H1 (cell line): ENCODE data around the gene CHRM1. TPM values are rescaled to one million over a fixed set of nuclear protein-coding genes. Genes with fewer than 3 reads are reported as not detected.

Experiments
- CTCF ChIA-PET: fragments of 300-600 bp; sonication (Branson Sonifier 250); formaldehyde crosslinking; loops from one replicate; lab custom pipeline; 2021; ENCODE audit not compliant: partially characterized antibody; lab: Charles Lee
- POLR2A ChIA-PET: fragments of 300-600 bp; sonication (Branson Sonifier 250); formaldehyde crosslinking; loops from one replicate; lab custom pipeline; 2021; ENCODE audit warnings: inconsistent platforms; ENCODE audit not compliant: partially characterized antibody; lab: Charles Lee
- DNase-seq, 2 experiments: peaks; one replicate each; pipeline versions ENCODE4 v3.0.0 to v3.0.0-alpha.2; 2010 to 2022; ENCODE audit warnings: low spot score in 2 of 2, low read depth in 1 of 2, mixed read lengths in 1 of 2
- FAIRE-seq: peaks from 2 replicates; lab custom pipeline; 2011; peaks lifted over from hg19 to GRCh38; lab: Jason Lieb, UNC
- H2AFZ ChIP-seq: 2 replicates; pipeline ENCODE4 v1.8.1; 2012; ENCODE audit warnings: low read length, inconsistent platforms
- H2AK5ac ChIP-seq: 2 replicates; pipeline ENCODE4 v1.6.1; 2013; ENCODE audit warnings: low read depth, low read length
- H2BK120ac ChIP-seq: replicated peaks from 2 replicates; pipeline ENCODE3; 2013; ENCODE audit warnings: low read depth, low read length, inconsistent platforms
- H2BK12ac ChIP-seq: 2 replicates; pipeline ENCODE4 v1.6.1; 2013; ENCODE audit warnings: low read depth, low read length
- H2BK15ac ChIP-seq: 2 replicates; pipeline ENCODE4 v1.6.1; 2013; ENCODE audit warnings: low read length
- H2BK20ac ChIP-seq: 2 replicates; pipeline ENCODE4 v1.6.1; 2013; ENCODE audit warnings: low read length
- H2BK5ac ChIP-seq: 2 replicates; pipeline ENCODE4 v1.6.1; 2013; ENCODE audit warnings: low read depth, low read length
- H3K14ac ChIP-seq: 2 replicates; pipeline ENCODE4 v1.6.1; 2013; ENCODE audit warnings: inconsistent platforms; ENCODE audit not compliant: insufficient read length
- H3K18ac ChIP-seq: 2 replicates; pipeline ENCODE4 v1.6.1; 2013; ENCODE audit warnings: low read length; ENCODE audit errors: extremely low read depth
- H3K23ac ChIP-seq: 2 replicates; pipeline ENCODE4 v1.6.1; 2013; ENCODE audit warnings: inconsistent platforms; ENCODE audit not compliant: insufficient read length
- H3K23me2 ChIP-seq: 2 replicates; pipeline ENCODE4 v1.6.1; 2013; ENCODE audit warnings: low read depth, low read length
- H3K27ac ChIP-seq: 2 replicates; pipeline ENCODE4 v1.6.1; 2011; ENCODE audit warnings: low read depth, low read length, inconsistent platforms
- H3K27me3 ChIP-seq, 4 experiments: replicated peaks in 1 of 4; 1 replicate in 1 of 4; 2 replicates in 3 of 4; pipeline versions ENCODE4 v1.6.1 to v1.8.1; 2011 to 2013; ENCODE audit warnings: low read length in 3 of 4, mild to moderate bottlenecking in 3 of 4, inconsistent platforms in 2 of 4, mixed read lengths in 2 of 4, moderate library complexity in 1 of 4; ENCODE audit not compliant: control insufficient read depth in 3 of 4, insufficient read depth in 3 of 4; ENCODE audit errors: extremely low read depth in 1 of 4
- H3K36me3 ChIP-seq, 4 experiments: 2 replicates each; pipeline versions ENCODE4 v1.6.1 to v1.8.1; 2011 to 2013; ENCODE audit warnings: mild to moderate bottlenecking in 4 of 4, low read length in 3 of 4, moderate library complexity in 2 of 4, control low read depth in 1 of 4, inconsistent platforms in 1 of 4; ENCODE audit not compliant: insufficient read depth in 4 of 4, control insufficient read depth in 2 of 4
- H3K4ac ChIP-seq: replicated peaks from 2 replicates; pipeline ENCODE3; 2013; ENCODE audit warnings: low read length, low read depth, mixed read lengths, inconsistent platforms; ENCODE audit not compliant: insufficient read length
- H3K4me1 ChIP-seq, 4 experiments: replicated peaks in 1 of 4; 1 replicate in 1 of 4; 2 replicates in 3 of 4; pipeline versions ENCODE4 v1.6.1 to v1.8.1; 2011 to 2013; ENCODE audit warnings: low read length in 3 of 4, inconsistent platforms in 2 of 4, mixed read lengths in 1 of 4; ENCODE audit not compliant: insufficient read depth in 4 of 4, control insufficient read depth in 3 of 4
- H3K4me2 ChIP-seq, 2 experiments: 2 replicates each; pipeline versions ENCODE4 v1.6.1 to v1.8.1; 2011 to 2013; ENCODE audit warnings: low read depth in 2 of 2, low read length in 2 of 2, control low read depth in 1 of 2, inconsistent platforms in 1 of 2, mild to moderate bottlenecking in 1 of 2; ENCODE audit not compliant: insufficient read depth in 1 of 2
- H3K4me3 ChIP-seq, 4 experiments: fragments of 200-600, 300-600 bp in 1 of 4; sonication (generic), shearing (Covaris generic), sonication (Bioruptor Twin) in 1 of 4; 2 replicates each; pipeline versions ENCODE4 v1.5.1 to v1.8.1; 2011 to 2016; ENCODE audit warnings: low read length in 4 of 4, low read depth in 3 of 4, control low read depth in 2 of 4, inconsistent platforms in 2 of 4, mild to moderate bottlenecking in 2 of 4, mixed read lengths in 1 of 4, moderate library complexity in 1 of 4; ENCODE audit not compliant: insufficient read depth in 2 of 4; ENCODE audit errors: extremely low read depth in 1 of 4
- H3K56ac ChIP-seq: replicated peaks from 2 replicates; pipeline ENCODE3; 2013; ENCODE audit warnings: low read depth, mild to moderate bottlenecking, mixed read lengths, low read length, inconsistent platforms; ENCODE audit not compliant: insufficient read length
- H3K79me1 ChIP-seq: 2 replicates; pipeline ENCODE4 v1.6.1; 2013; ENCODE audit warnings: low read depth, low read length, control low read depth
- H3K79me2 ChIP-seq, 2 experiments: 2 replicates each; pipeline versions ENCODE4 v1.6.1 to v1.8.1; 2012 to 2013; ENCODE audit warnings: low read length in 2 of 2, mild to moderate bottlenecking in 2 of 2, inconsistent platforms in 1 of 2; ENCODE audit not compliant: insufficient read depth in 2 of 2, control insufficient read depth in 1 of 2
- H3K9ac ChIP-seq, 4 experiments: replicated peaks in 1 of 4; 1 replicate in 1 of 4; 2 replicates in 3 of 4; pipeline versions ENCODE4 v1.6.1 to v1.8.1; 2011 to 2013; ENCODE audit warnings: low read depth in 3 of 4, low read length in 3 of 4, control low read depth in 2 of 4, mild to moderate bottlenecking in 2 of 4, moderate library complexity in 2 of 4, inconsistent platforms in 1 of 4; ENCODE audit errors: extremely low read depth in 1 of 4
- H3K9me3 ChIP-seq, 2 experiments: 2 replicates each; pipeline versions ENCODE4 v1.6.1 to v1.8.1; 2012 to 2013; ENCODE audit warnings: mild to moderate bottlenecking in 2 of 2, moderate library complexity in 2 of 2, control low read depth in 1 of 2, inconsistent platforms in 1 of 2, low read depth in 1 of 2, low read length in 1 of 2, mixed read lengths in 1 of 2; ENCODE audit not compliant: insufficient read depth in 2 of 2
- H4K20me1 ChIP-seq, 2 experiments: replicated peaks in 1 of 2; 2 replicates each; pipeline versions ENCODE3 to v1.8.1; 2011 to 2013; ENCODE audit warnings: inconsistent platforms in 2 of 2, low read length in 2 of 2, mild to moderate bottlenecking in 1 of 2; ENCODE audit not compliant: insufficient read depth in 2 of 2, control insufficient read depth in 1 of 2
- H4K5ac ChIP-seq: 2 replicates; pipeline ENCODE4 v1.6.1; 2013; ENCODE audit warnings: low read length, low read depth, mixed read lengths, inconsistent platforms; ENCODE audit not compliant: insufficient read length
- H4K8ac ChIP-seq: 2 replicates; pipeline ENCODE4 v1.8.0; 2013; ENCODE audit warnings: mild to moderate bottlenecking, moderate library complexity, low read length, inconsistent platforms; ENCODE audit not compliant: insufficient read depth; ENCODE audit errors: extremely low read depth
- H4K91ac ChIP-seq: replicated peaks from 2 replicates; pipeline ENCODE3; 2013; ENCODE audit warnings: low read length, mixed read lengths, inconsistent platforms; ENCODE audit not compliant: insufficient read length
- ATF3 ChIP-seq: IDR thresholded peaks from 2 replicates; pipeline ENCODE4 v1.6.1; 2011; ENCODE audit warnings: low read depth, mild to moderate bottlenecking, low read length; ENCODE audit not compliant: insufficient read depth
- CBX8 ChIP-seq: fragments of 300-800, 300-1000 bp; sonication (generic); IDR thresholded peaks from 2 replicates; pipeline ENCODE4 v1.7.1; 2016; ENCODE audit warnings: low read depth, low read length, borderline replicate concordance
- GTF2F1 ChIP-seq: IDR thresholded peaks from 2 replicates; pipeline ENCODE4 v1.6.1; 2012; ENCODE audit warnings: low read depth, low read length, improper control_type of control experiment, borderline replicate concordance
- NANOG ChIP-seq: IDR thresholded peaks from 2 replicates; pipeline ENCODE4 v1.6.1; 2011; ENCODE audit warnings: low read length, low read depth, mild to moderate bottlenecking, inconsistent platforms; ENCODE audit not compliant: insufficient read depth, poor library complexity, severe bottlenecking
- PHF8 ChIP-seq: fragments of 200-600 bp; sonication (generic); conservative IDR thresholded peaks from 2 replicates; pipeline ENCODE4 v1.7.1; 2012; ENCODE audit warnings: low read depth, mild to moderate bottlenecking, inconsistent platforms, low read length, moderate library complexity
- RNF2 ChIP-seq: fragments of 200-900, 300-1000 bp; sonication (generic); IDR thresholded peaks from 2 replicates; pipeline ENCODE4 v1.7.1; 2016; ENCODE audit warnings: borderline replicate concordance, low read depth, mild to moderate bottlenecking, antibody characterized with exemption, low read length; ENCODE audit not compliant: poor library complexity, severe bottlenecking; ENCODE audit errors: missing control alignments
- TCF12 ChIP-seq: IDR thresholded peaks from 2 replicates; pipeline ENCODE4 v1.6.1; 2011; ENCODE audit warnings: low read depth, mild to moderate bottlenecking, low read length
- TEAD4 ChIP-seq: IDR thresholded peaks from 2 replicates; pipeline ENCODE4 v1.6.1; 2012; ENCODE audit warnings: low read depth, low read length, inconsistent platforms, mixed read lengths
- WGBS, 2 experiments: shearing (Covaris generic) in 1 of 2; methylation state at CpG; one replicate each; pipeline versions ENCODE4 v1.1.6 to v1.1.7; 2013 to 2015; ENCODE audit warnings: low lambda C conversion rate in 2 of 2, mixed read lengths in 2 of 2, inconsistent platforms in 1 of 2, low coverage in 1 of 2, missing lambda C conversion rate in 1 of 2; ENCODE audit not compliant: insufficient replicate concordance in 2 of 2, insufficient coverage in 1 of 2, insufficient read length in 1 of 2; ENCODE audit errors: extremely low coverage in 1 of 2, missing lambda C conversion rate in 1 of 2; 5-methylcytosine and 5-hydroxymethylcytosine counted together
- polyA plus RNA-seq, 7 experiments: library from polyadenylated mRNA; depleted of rRNA in 3 of 7; stranded (reverse) in 5 of 7; unstranded in 2 of 7; fragments of >200 nt in 5 of 7; fragments of 200-250 nt in 2 of 7; gene quantifications; 1 replicate in 5 of 7; 2 replicates in 1 of 7; 4 replicates in 1 of 7; pipeline versions ENCODE4 v1.2.1 to v1.2.3, GENCODE V29; 2011 to 2013; ENCODE audit warnings: missing spikeins in 2 of 7, mixed read lengths in 2 of 7
- total RNA-seq: library from RNA; stranded (reverse); fragmentation: NEBNext Ultra II Directional; extraction: Animal tissue kit (Norgen Biotek cat#: 25700); gene quantifications from 2 replicates; pipeline ENCODE4 v1.2.1, GENCODE V29; 2021

Gene CHRM1
- total and polyA plus RNA-seq, 2 of the 8 experiments (the other 6 are each of a cell fraction or from before 2014, with no cell fraction given): 0.08 TPM; not detected in 1

GRCh38 chr11:62911137-62912130 is 9.7 kb downstream of the CHRM1 start:
- no peak overlapping the region for H3K23ac ChIP-seq
- H3K27me3 ChIP-seq: peaks cover 0 to 3% (median 1%) of the 10 kb centered on the region in 4 experiments; a peak in 2 of 7 replicates
- CTCF ChIA-PET: interaction anchor here (0.7 to 12.1 kb wide), 8 partner anchors 14 to 568 kb away, joined by 3 to 435 read pairs (median 66); partner anchors contain the start of genes CHRM1 and SLC22A8
- H3K4me3 ChIP-seq: no peak overlapping the region
- H4K20me1 ChIP-seq: no peaks in the 10 kb centered on the region
- H3K9ac ChIP-seq: no peak overlapping the region
- FAIRE-seq: no peak
- peak overlapping the region; percentile 82 for H2BK20ac ChIP-seq
- 0 out of 2 replicates have a peak overlapping the region, but pooled peaks have one; percentile 32 for H2AK5ac ChIP-seq
- no peak overlapping the region for H3K27ac ChIP-seq
- DNase-seq: no peak
- H3K4ac ChIP-seq: no peak overlapping the region
- H2BK12ac ChIP-seq: no peak overlapping the region
- H2AFZ ChIP-seq: no peak overlapping the region
- no peak overlapping the region for H4K5ac ChIP-seq
- no peaks in the 10 kb centered on the region for H3K36me3 ChIP-seq
- H2BK5ac ChIP-seq: no peak overlapping the region
- H3K56ac ChIP-seq: no peak overlapping the region
- H3K23me2 ChIP-seq: peaks cover 3% of the 10 kb centered on the region; the same call in 1 of the 2 replicates
- H2BK120ac ChIP-seq: no peak overlapping the region
- H3K4me2 ChIP-seq: no peak overlapping the region
- H4K91ac ChIP-seq: no peak overlapping the region
- H4K8ac ChIP-seq: no peak overlapping the region
- POLR2A ChIA-PET: interaction anchor here (10.3 to 57.8 kb wide), 3 partner anchors 12 to 63 kb away, joined by 136 to 2104 read pairs (median 1185); partner anchors contain the start of genes CHRM1, SLC3A2 and WDR74
- H3K79me1 ChIP-seq: no peaks in the 10 kb centered on the region
- H2BK15ac ChIP-seq: peak overlapping the region; percentile 53; the same call in 1 of the 2 replicates
- H3K79me2 ChIP-seq: no peaks in the 10 kb centered on the region
- H3K18ac ChIP-seq: no peak overlapping the region
- H3K4me1 ChIP-seq: peaks cover 9 to 23% (median 16%) of the 10 kb centered on the region in 4 experiments
- 90% methylated on average over 14 of the region's 14 CpGs; no CpG with 5 or more reads in 1 of the 2 experiments for WGBS, 2 experiments
- H3K14ac ChIP-seq: no peak overlapping the region
- no peaks in the 10 kb centered on the region for H3K9me3 ChIP-seq
- TF ChIP-seq TEAD4: no peak
- no peak for TF ChIP-seq TCF12
- no peak for TF ChIP-seq GTF2F1
- TF ChIP-seq CBX8: no peak
- no peak for TF ChIP-seq NANOG
- TF ChIP-seq PHF8: no peak
- no peak for TF ChIP-seq ATF3
- TF ChIP-seq RNF2: no peak
